ENCODE data around the gene SSC4D.

- TF ChIP-seq EZH2 (IDR thresholded peaks at IDR 0.05; ENCODE audit: insufficient read depth, poor library complexity, severe bottlenecking) = no peak
- no peak for TF ChIP-seq EZH2phosphoT487 (IDR thresholded peaks at IDR 0.05; ENCODE audit: insufficient read depth, low read depth)
Measured at GRCh38 chr7:76392531-76393115, 16.9 kb downstream of the SSC4D start.
